ENCODE data around the gene MAP7.
"Not testable (repeated sequence)": the region's sequence is repeated elsewhere in the genome, so short reads cannot be mapped to it uniquely, and the experiment has no call there.

The MAP7 gene

GRCh38 chr6:136337121-136337520, 213.1 kb downstream of the MAP7 start:
- no peak for DNase-seq (ENCODE audit: low read depth in 2 of 2)

GRCh38 chr6:136335736-136336363, 214.4 kb downstream of the MAP7 start:
- DNase-seq (ENCODE audit: low read depth in 2 of 2) = no peak

GRCh38 chr6:136334853-136335252, 215.4 kb downstream of the MAP7 start:
- DNase-seq (ENCODE audit: low read depth in 2 of 2) = no peak

- no peak for DNase-seq (ENCODE audit: low read depth in 2 of 2)
These were observed 215.8 kb downstream of the MAP7 start for GRCh38 chr6:136334465-136334846.

DNA sequence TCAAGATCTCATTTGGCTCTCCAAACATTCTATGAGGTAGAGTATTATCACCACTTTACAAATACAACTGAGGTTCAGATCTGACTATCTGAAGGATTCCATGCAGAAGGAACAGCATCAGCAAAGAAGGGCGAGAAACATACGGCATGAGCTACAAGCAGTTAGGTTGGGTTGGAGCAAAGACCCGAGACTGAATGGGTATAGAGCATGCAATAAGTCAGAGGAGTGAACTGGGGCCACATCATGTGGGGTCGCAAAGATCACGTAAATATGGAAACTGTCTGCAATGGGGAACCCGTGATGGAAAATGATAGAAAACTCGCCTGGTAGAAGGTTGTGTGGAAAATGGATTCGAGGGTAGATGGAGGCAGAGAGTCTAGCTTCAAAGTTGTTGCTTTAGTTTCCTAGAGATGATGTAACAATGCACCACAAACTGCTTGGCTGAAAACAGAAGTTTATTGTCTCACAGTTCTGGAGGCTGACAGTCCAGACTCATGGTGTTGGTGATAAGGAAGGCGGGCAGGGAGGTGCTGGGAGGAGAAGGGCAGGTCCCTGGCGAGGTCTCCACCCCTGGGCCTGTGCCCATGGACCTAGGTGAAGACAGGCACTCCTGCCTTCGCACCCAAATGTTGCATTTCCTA, 216.3 kb downstream of the MAP7 start:
- no peak for DNase-seq (ENCODE audit: low read depth in 2 of 2)

DNA sequence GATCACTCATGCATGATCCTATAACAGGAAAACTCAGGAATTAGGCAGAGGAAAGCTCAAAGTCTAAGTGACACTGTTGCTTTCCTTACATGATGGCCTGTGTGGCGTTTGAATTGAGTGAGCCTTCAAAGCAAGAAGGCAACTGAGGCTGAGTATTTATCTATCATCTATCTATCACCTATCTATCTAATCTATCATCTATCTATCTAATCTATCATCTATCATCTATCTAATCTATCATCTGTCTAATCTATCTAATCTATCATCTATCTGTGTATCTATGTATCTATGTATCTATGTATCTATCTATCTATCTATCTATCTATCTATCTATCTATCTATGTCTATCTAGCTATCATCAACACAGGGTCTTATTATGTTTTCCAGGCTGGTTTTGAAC, 218.8 kb downstream of the MAP7 start:
- DNase-seq (ENCODE audit: low read depth in 2 of 2) = no peak

DNA sequence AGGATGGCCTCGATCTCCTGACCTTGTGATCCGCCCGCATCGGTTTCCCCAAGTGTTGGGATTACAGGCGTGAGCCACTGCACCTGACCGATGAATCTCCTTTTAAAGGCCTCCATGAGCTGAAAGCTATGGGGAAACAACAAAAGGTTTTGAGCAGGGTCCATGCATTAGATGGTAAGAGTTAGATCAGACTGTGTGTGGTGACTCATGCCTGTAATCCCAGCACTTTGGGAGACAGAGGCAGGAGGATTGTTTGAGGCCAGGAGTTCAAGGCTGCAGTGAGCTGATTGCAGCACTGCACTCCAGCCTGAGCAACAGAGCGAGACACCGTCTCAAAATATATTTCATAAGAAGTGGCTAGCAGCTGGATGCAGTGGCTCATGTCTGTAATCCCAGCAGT, 219.6 kb downstream of the MAP7 start:
- no peak for DNase-seq (ENCODE audit: low read depth in 2 of 2)

GRCh38 chr6:136326038-136326553, 224.1 kb downstream of the MAP7 start:
- DNase-seq (ENCODE audit: low read depth in 2 of 2) = no peak

DNA sequence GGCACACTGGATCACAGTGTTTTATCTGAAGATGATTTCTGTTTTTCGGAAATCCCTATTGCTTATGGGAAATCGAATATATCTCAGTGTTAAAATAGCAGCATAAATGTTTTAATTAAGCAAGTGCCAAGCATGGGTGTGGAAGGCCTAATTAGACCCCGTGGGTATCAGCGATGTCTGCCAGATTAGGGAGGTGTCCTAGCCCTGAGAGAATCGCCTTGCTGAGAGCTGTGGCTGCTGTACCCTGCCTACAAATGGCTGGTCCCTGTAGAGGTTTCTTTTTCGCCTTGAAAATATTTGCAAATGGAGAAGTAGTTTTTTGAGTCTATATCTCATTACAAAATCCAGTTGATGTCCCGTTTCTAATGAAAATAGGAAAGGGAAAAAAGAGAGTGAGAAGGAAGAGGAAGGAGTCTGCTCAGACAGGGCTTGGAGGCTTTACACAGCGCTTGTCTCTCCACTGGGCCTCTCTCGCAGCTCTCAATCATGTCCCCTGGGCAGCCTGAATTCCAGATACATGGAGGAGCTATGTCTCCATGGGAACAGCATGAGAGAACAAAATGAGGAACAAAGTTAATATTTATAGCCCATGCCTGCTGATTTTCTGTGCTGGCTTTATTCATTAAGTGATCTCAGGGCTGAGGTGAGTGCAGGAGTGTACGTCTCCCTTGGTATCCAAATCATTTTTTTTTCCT, 225.4 kb downstream of the MAP7 start:
- DNase-seq (ENCODE audit: low read depth in 2 of 2) = no peak

- no peak for DNase-seq (ENCODE audit: low read depth in 2 of 2)
These were observed 226.7 kb downstream of the MAP7 start for GRCh38 chr6:136323431-136324112.

DNA sequence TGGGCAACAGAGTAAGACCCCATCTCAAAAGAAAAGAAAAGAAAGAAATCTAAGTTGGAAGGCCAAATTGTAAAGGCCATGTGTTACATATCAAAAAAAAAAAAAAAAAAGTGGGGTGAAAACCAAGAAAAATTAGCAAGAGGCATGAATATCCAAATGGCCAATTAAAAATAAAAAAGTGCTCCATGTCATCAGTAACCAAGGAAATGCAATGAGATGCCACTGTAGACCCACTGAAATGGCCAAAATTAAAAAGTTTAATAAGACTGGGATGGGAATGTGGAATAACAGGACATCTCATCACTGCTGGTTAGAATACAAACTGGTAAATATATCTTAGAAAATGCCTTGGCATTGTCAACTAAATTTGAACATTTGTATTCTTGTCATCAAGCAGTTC, 230.5 kb downstream of the MAP7 start:
- no peak for DNase-seq (ENCODE audit: low read depth in 2 of 2)

- no peak for DNase-seq (ENCODE audit: low read depth in 2 of 2)
These were observed 231.5 kb downstream of the MAP7 start for GRCh38 chr6:136318676-136319075.

DNA sequence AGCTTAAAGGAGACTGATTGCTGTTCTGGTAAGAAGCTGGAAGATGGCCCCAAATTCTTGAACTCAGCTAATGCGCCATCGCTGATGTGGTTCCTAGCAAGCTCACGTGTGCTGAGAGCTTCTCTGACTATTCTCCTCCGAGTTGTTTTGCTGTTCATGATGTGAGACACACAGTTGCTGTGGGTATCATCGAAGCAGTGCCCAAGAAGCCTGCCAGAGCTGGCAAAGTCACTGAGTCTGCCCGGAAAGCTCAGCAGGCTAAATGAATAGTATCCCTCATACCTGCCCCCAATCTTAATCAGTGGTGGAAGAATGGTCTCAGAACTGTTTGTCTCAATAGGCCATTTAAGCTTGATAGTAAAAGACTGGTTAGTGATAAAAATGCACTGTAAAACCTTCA, 232.3 kb downstream of the MAP7 start:
- DNase-seq (ENCODE audit: low read depth in 2 of 2) = no peak

DNA sequence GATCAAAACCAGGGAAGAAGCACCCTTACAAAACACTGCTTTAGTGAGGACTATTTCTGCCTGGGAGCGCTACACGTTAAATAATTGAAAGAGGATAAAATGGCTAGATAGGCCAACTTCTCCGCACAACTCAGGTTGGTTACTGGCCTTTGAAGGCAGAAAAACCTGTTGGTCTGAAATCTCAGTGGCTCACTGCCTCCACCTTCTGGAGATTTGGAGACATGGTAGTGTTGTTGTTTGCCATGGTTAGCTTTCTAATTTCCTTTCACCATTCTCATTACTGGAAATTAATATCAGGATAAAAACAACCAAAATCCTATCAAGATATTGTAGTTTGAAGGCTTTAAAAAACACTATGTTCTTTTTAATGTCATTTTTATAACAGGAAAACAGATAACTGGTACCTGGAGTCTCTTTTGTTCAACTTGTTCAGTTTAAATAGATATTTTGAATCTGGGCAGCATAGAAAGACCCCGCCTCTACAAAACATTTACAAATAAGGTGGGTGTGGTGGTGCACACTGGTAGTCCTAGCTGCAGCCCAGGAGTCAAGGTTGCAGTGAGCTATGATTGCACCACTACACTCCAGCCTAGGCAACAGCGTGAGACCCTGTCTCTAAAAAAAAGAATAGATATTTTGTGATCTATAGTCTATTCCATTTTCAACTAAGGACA, 233.1 kb downstream of the MAP7 start:
- peak; percentile 15 to 31 for DNase-seq (ENCODE audit: low read depth in 2 of 2)

- DNase-seq (ENCODE audit: low read depth in 2 of 2) = no peak
These were observed 234.6 kb downstream of the MAP7 start for GRCh38 chr6:136315594-136315993.

DNA sequence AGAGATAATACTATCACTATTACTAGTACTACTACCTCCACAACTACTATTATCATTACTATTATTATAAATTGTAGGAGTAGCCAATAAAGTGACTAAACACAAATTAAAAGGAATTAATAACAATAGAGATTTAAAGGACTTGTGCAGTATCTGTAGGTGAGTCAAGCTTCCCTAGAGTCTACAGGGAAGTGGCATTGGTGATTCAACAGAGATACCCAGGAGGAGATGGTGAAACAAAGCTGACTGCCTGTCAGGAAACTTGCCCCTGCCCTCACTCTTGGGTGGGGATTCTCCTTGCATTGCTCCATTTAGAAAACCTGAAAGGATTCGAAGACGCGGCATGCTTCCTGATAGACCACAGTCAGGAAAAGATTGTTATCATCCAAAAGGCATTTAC, 237.2 kb downstream of the MAP7 start:
- no peak for DNase-seq (ENCODE audit: low read depth in 2 of 2)

DNA sequence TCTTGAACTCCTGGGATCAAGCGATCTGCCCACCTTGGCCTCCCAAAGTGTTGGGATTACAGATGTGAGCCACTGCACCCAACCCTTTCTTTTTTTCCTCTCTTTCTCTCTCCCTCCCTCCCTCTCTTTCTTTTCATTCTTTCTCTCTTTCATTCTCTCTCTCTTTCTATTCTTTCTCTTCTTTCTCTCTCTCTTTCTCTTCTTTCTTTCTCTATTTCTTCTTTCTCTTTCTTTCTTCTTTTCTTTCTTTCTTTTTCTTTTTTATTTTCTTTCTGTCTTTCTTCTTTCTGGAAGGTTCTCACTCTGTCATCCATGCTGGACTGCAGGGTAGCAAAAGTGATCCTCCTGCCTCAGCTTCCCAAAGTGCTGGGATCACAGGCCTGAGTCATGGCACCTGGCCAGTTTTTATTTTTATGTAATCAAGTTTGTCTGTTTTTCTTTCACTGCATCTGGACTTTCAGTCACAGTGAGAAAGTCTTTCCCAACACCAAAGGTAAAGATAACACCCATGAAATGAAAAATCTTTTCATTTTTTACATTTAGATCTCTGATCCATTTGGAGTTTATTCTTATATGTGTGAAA, 240.4 kb downstream of the MAP7 start:
- DNase-seq (ENCODE audit: low read depth in 2 of 2) = no peak

DNA sequence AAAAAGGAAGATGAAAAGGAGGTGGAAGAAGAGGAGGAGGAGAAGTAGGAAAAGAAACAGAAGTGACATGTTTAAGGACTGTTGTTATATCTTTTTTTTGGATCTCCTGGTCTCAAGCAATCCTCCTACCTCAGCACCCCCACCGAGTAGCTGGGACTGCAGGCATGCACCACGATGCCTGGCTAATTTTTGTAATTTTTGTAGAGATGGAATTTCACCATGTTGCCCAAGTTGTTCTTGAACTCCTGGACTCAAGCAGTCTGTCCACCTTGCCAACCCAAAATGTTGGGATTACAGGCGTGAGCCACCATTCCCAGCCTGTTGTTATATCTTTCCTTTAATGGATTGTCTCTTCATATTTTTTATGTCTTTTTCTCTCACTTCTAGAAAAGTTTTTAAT, 241.1 kb downstream of the MAP7 start:
- DNase-seq (ENCODE audit: low read depth in 2 of 2) = no peak

- DNase-seq (ENCODE audit: low read depth in 2 of 2) = not testable (repeated sequence)
These were observed 241.8 kb downstream of the MAP7 start for GRCh38 chr6:136308469-136308868.

GRCh38 chr6:136307351-136307750, 242.9 kb downstream of the MAP7 start:
- DNase-seq (ENCODE audit: low read depth in 2 of 2) = no peak

- DNase-seq (ENCODE audit: low read depth in 2 of 2) = no peak
These were observed 243.8 kb downstream of the MAP7 start for GRCh38 chr6:136306466-136306865.

GRCh38 chr6:136304410-136304809, 245.8 kb downstream of the MAP7 start:
- no peak for DNase-seq (ENCODE audit: low read depth in 2 of 2)

Measured in stimulated activated CD8-positive, alpha-beta memory T cell treated with anti-CD3 and anti-CD28 coated beads, Interleukin-2, amount 100 ng/mL, for 1 hour (primary cell).